Measurements from ENCODE around the gene BEX4.
"Not testable (repeated sequence)": the region's sequence is repeated elsewhere in the genome, so short reads cannot be mapped to it uniquely, and the experiment has no call there.

The BEX4 gene

GRCh38 chrX:103201041-103201440 lies 13.9 kb upstream of the BEX4 start:
- no peaks in the 10 kb centered on the region for H3K4me1 ChIP-seq (ENCODE audit: control insufficient read depth, insufficient read depth, low read length)
- H3K27me3 ChIP-seq (ENCODE audit: control insufficient read depth, insufficient read depth, low read length, poor library complexity, severe bottlenecking), result no peaks in the 10 kb centered on the region
- no peaks in the 10 kb centered on the region for H3K36me3 ChIP-seq (ENCODE audit: control insufficient read depth, insufficient read depth, low read length)
- no peak overlapping the region for H3K4me3 ChIP-seq (ENCODE audit: insufficient read depth, low read depth, low read length)
- H3K9me3 ChIP-seq (ENCODE audit: control insufficient read depth, low read length), result no peaks in the 10 kb centered on the region
- no peak overlapping the region for H3K27ac ChIP-seq (ENCODE audit: insufficient read depth, low read depth, low read length, poor library complexity, severe bottlenecking)
- WGBS, 2 experiments, result 82% methylated on average over 2 to 3 of the region's 3 CpGs

GRCh38 chrX:103210056-103210455 lies 4.9 kb upstream of the BEX4 start:
- H3K27ac ChIP-seq (ENCODE audit: insufficient read depth, low read depth, low read length, poor library complexity, severe bottlenecking), result no peak overlapping the region
- 93 to 97% methylated on average over 4 to 5 of the region's 5 CpGs for WGBS, 2 experiments
- no peaks in the 10 kb centered on the region for H3K36me3 ChIP-seq (ENCODE audit: control insufficient read depth, insufficient read depth, low read length)
- no peaks in the 10 kb centered on the region for H3K27me3 ChIP-seq (ENCODE audit: control insufficient read depth, insufficient read depth, low read length, poor library complexity, severe bottlenecking)
- H3K4me1 ChIP-seq (ENCODE audit: control insufficient read depth, insufficient read depth, low read length), result no peaks in the 10 kb centered on the region
- H3K9me3 ChIP-seq (ENCODE audit: control insufficient read depth, low read length), result no peaks in the 10 kb centered on the region
- H3K4me3 ChIP-seq (ENCODE audit: insufficient read depth, low read depth, low read length), result no peak overlapping the region

- Histone ChIP-seq H3K4me1 (ENCODE audit: control insufficient read depth, insufficient read depth, low read length) (no peaks in the 10 kb centered on the region), H3K27me3 (ENCODE audit: control insufficient read depth, insufficient read depth, low read length, poor library complexity, severe bottlenecking) (no peaks in the 10 kb centered on the region), H3K36me3 (ENCODE audit: control insufficient read depth, insufficient read depth, low read length) (no peaks in the 10 kb centered on the region), H3K27ac (ENCODE audit: insufficient read depth, low read depth, low read length, poor library complexity, severe bottlenecking) (no peak overlapping the region), H3K9me3 (ENCODE audit: control insufficient read depth, low read length) (no peaks in the 10 kb centered on the region), H3K4me3 (ENCODE audit: insufficient read depth, low read depth, low read length) (no peak overlapping the region)
- WGBS, 2 experiments, result 34% methylated on average over 7 of the region's 7 CpGs
These were observed 3.7 kb upstream of the BEX4 start for GRCh38 chrX:103211012-103211715.

DNA sequence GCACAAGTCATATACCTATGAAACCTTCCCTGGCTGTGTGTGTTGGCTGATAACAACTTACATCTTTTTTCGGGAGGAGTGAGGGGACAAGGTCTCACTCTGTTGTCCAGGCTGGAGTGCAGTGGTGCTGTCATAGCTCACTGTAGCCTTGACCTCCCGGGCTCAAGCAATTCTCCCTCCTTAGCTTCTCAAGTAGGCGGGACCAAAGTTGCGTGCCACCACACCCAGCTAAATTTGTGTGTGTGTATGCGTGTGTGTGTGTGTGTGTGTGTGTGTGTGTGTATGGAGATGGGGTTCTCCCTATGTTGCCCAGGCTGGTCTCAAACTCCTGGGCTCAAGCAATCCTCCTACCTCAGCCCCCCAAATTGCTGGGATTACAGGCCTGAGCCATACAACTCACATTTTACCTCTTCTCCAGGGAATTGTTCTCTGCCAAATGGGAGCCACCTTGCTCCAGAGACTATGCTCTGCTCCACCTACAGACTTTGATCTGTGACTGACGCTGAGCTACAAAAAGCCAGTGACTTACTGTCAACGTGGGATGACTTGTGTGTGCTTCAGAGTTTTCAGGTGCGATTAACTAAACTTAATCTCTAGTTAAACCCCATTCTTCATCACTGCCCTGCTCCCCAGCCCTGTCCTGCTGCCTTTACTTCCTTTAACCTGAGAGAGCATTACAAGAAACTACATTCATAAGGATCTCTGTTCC lies 2.0 kb upstream of the BEX4 start:
- 77 to 88% methylated on average over 5 to 8 of the region's 8 CpGs for WGBS, 2 experiments
- no peak overlapping the region for H3K27ac ChIP-seq (ENCODE audit: insufficient read depth, low read depth, low read length, poor library complexity, severe bottlenecking)

DNA sequence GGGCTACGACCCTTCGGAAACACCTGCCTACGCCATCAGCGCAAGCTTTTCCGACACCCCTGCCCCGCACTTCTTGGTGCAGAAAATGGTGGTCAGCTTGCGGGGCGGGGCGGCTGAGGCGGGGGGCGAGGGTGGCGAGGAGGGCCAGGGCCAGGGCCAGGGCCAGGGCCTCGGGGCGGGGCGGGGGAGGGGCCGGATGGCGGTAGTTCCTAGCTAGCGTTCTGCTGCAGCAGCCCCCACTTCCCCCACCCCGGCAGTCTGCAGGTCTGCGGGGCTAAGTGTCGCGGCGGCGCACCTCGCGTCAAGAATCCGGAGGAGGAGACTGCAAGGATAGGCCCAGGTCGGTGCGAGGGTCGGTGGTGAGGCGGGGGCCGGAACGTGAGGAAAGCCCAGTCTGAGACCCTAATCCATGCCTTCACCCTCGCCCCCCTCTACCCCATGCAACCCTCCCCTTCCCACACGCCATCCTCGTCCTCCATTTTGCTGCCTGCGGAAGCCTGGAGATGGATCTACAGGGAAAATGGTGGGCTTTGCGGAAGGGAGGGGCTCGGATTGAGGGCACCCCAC lies 600 bp downstream of the BEX4 start:
- peak overlapping the region; percentile 79 for H3K27ac ChIP-seq (ENCODE audit: insufficient read depth, low read depth, low read length, poor library complexity, severe bottlenecking)
- 0% methylated on average over 29 to 38 of the region's 39 CpGs for WGBS, 2 experiments
- no peaks in the 10 kb centered on the region for H3K27me3 ChIP-seq (ENCODE audit: control insufficient read depth, insufficient read depth, low read length, poor library complexity, severe bottlenecking)
- peak overlapping the region; percentile 67 for H3K4me3 ChIP-seq (ENCODE audit: insufficient read depth, low read depth, low read length)
- H3K36me3 ChIP-seq (ENCODE audit: control insufficient read depth, insufficient read depth, low read length), result no peaks in the 10 kb centered on the region
- no peaks in the 10 kb centered on the region for H3K4me1 ChIP-seq (ENCODE audit: control insufficient read depth, insufficient read depth, low read length)
- H3K9me3 ChIP-seq (ENCODE audit: control insufficient read depth, low read length), result no peaks in the 10 kb centered on the region

More for the DNA sequence above, 2.0 kb upstream of the BEX4 start:
- no peaks in the 10 kb centered on the region for H3K36me3 ChIP-seq (ENCODE audit: control insufficient read depth, insufficient read depth, low read length)
- no peaks in the 10 kb centered on the region for H3K27me3 ChIP-seq (ENCODE audit: control insufficient read depth, insufficient read depth, low read length, poor library complexity, severe bottlenecking)
- no peak overlapping the region for H3K4me3 ChIP-seq (ENCODE audit: insufficient read depth, low read depth, low read length)
- H3K9me3 ChIP-seq (ENCODE audit: control insufficient read depth, low read length), result no peaks in the 10 kb centered on the region
- H3K4me1 ChIP-seq (ENCODE audit: control insufficient read depth, insufficient read depth, low read length), result no peaks in the 10 kb centered on the region

- Histone ChIP-seq H3K4me1 (ENCODE audit: control insufficient read depth, insufficient read depth, low read length) (no peaks in the 10 kb centered on the region), H3K27me3 (ENCODE audit: control insufficient read depth, insufficient read depth, low read length, poor library complexity, severe bottlenecking) (no peaks in the 10 kb centered on the region), H3K27ac (ENCODE audit: insufficient read depth, low read depth, low read length, poor library complexity, severe bottlenecking) (no peak overlapping the region), H3K9me3 (ENCODE audit: control insufficient read depth, low read length) (no peaks in the 10 kb centered on the region), H3K36me3 (ENCODE audit: control insufficient read depth, insufficient read depth, low read length) (no peaks in the 10 kb centered on the region), H3K4me3 (ENCODE audit: insufficient read depth, low read depth, low read length) (no peak overlapping the region)
- 93 to 97% methylated on average over 38 to 39 of the region's 39 CpGs for WGBS, 2 experiments
These were observed 5.8 kb downstream of the BEX4 start for GRCh38 chrX:103220511-103221323.

DNA sequence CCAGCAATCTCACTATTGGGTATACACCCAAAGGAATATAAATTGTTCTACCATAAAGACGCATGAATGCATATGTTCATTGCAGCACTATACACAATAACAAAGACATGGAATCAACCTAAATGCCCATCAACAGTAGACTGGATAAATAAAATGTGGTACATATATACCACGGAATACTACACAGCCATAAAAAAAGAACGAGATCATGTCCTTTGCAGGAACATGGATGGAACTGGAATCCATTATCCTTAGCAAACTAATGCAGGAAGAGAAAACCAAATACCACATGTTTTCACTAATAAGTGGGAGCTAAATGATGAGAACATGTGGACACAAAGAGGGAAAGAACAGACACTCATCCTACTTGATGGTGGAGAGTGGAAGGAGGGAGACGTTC lies 11.0 kb downstream of the BEX4 start:
- H3K27me3 ChIP-seq (ENCODE audit: control insufficient read depth, insufficient read depth, low read length, poor library complexity, severe bottlenecking); H3K27ac ChIP-seq (ENCODE audit: insufficient read depth, low read depth, low read length, poor library complexity, severe bottlenecking); H3K36me3 ChIP-seq (ENCODE audit: control insufficient read depth, insufficient read depth, low read length); H3K4me3 ChIP-seq (ENCODE audit: insufficient read depth, low read depth, low read length); H3K4me1 ChIP-seq (ENCODE audit: control insufficient read depth, insufficient read depth, low read length); H3K9me3 ChIP-seq (ENCODE audit: control insufficient read depth, low read length): not testable (repeated sequence)
- WGBS, 2 experiments, result 100% methylated on average over 1 of the region's 4 CpGs; no CpG with 5 or more reads in 1 of the 2 experiments

DNA sequence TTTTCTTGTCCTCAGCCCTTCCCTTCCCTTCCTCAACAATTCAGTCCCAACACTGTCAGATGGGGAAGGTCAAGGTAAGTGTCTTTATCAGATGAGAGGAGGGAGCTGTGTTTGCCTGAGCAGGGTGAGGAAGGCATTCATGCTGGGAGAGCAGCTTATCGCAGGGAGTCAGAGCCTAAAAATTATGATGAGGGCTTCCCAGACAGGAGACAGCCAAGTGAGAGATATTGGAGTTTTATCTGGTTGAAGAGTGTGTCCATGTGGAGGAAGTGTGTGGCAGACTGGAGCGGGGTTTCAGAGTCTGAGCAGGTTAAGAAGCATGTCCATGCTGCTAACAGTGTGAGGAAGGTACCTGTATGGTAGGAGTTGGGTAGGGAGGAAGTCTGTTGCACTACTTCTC lies 18.4 kb downstream of the BEX4 start:
- Histone ChIP-seq H3K27me3 (ENCODE audit: control insufficient read depth, insufficient read depth, low read length, poor library complexity, severe bottlenecking) (no peaks in the 10 kb centered on the region), H3K9me3 (ENCODE audit: control insufficient read depth, low read length) (no peaks in the 10 kb centered on the region), H3K4me3 (ENCODE audit: insufficient read depth, low read depth, low read length) (no peak overlapping the region), H3K4me1 (ENCODE audit: control insufficient read depth, insufficient read depth, low read length) (no peaks in the 10 kb centered on the region), H3K27ac (ENCODE audit: insufficient read depth, low read depth, low read length, poor library complexity, severe bottlenecking) (no peak overlapping the region), H3K36me3 (ENCODE audit: control insufficient read depth, insufficient read depth, low read length) (no peaks in the 10 kb centered on the region)
- WGBS, 2 experiments, result 91 to 98% methylated on average over 2 of the region's 2 CpGs

DNA sequence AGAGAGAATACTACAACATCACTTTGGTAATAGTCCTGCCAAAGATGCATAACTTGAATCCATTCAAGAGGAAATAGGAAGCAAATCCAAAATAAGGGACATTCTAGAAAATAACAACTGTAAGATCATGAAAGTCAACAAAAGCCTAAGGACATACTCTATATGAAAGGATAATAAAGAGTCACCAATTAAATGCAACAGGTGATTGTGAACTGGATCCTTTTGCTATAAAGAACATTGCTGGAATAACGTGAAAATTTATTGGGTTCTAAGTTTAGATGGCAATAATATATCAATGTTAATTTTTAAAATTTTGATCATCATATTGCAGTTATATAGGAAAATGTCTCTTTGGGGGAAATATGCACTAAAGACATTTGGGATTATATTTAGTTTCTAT lies 20.0 kb downstream of the BEX4 start:
- no CpG with 5 or more reads among the region's 1 CpG for WGBS, 2 experiments

DNA sequence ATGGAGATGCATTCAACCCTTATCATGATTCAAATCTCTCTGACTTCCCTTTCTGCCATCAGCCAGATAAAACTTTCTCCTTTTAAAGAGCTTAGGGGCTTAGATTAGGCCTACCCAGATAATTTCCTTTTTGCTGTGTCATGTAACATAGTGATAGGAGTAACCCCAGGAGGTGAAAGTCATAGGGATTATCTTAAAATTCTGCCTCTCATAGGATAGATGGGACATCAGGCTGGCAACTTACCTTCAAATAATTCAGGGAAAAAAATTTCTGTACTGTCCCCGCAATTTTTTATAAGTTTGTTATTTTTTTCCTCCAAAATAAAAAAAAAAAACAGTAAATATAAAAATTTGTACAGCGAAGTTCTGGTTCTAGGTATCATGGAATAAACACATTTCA lies 20.7 kb downstream of the BEX4 start:
- WGBS, 2 experiments, result no CpG with 5 or more reads among the region's 2 CpGs
- not testable (repeated sequence) for H3K27me3 ChIP-seq (ENCODE audit: control insufficient read depth, insufficient read depth, low read length, poor library complexity, severe bottlenecking); H3K9me3 ChIP-seq (ENCODE audit: control insufficient read depth, low read length); H3K27ac ChIP-seq (ENCODE audit: insufficient read depth, low read depth, low read length, poor library complexity, severe bottlenecking); H3K4me1 ChIP-seq (ENCODE audit: control insufficient read depth, insufficient read depth, low read length); H3K36me3 ChIP-seq (ENCODE audit: control insufficient read depth, insufficient read depth, low read length); H3K4me3 ChIP-seq (ENCODE audit: insufficient read depth, low read depth, low read length)

More for the DNA sequence above, 20.0 kb downstream of the BEX4 start:
- Histone ChIP-seq H3K9me3 (ENCODE audit: control insufficient read depth, low read length) (no peaks in the 10 kb centered on the region), H3K27me3 (ENCODE audit: control insufficient read depth, insufficient read depth, low read length, poor library complexity, severe bottlenecking) (no peaks in the 10 kb centered on the region), H3K36me3 (ENCODE audit: control insufficient read depth, insufficient read depth, low read length) (no peaks in the 10 kb centered on the region), H3K27ac (ENCODE audit: insufficient read depth, low read depth, low read length, poor library complexity, severe bottlenecking) (no peak overlapping the region), H3K4me1 (ENCODE audit: control insufficient read depth, insufficient read depth, low read length) (no peaks in the 10 kb centered on the region), H3K4me3 (ENCODE audit: insufficient read depth, low read depth, low read length) (no peak overlapping the region)

Measured in ectodermal cell (in vitro differentiated cells).